OCI-LY1 (cell line): Measurements from ENCODE around the gene DRD4.

ENCODE experiments used
- H2AFZ ChIP-seq: fragments of 200-600 bp; sonication (generic), shearing (Covaris generic); 2 replicates; pipeline ENCODE4 v1.6.0; 2014; ENCODE audit warnings: antibody characterized with exemption, mild to moderate bottlenecking, low read length
- H3F3A ChIP-seq: fragments of 200-600 bp; sonication (generic), shearing (Covaris generic); 2 replicates; pipeline ENCODE4 v1.6.0; 2014; ENCODE audit warnings: mild to moderate bottlenecking, antibody characterized with exemption, low read length, moderate library complexity; ENCODE audit not compliant: insufficient read depth
- H3K27ac ChIP-seq: fragments of 200-600 bp; sonication (generic); 2 replicates; pipeline ENCODE4 v1.5.1; 2014; ENCODE audit warnings: low read length, mixed run types, mild to moderate bottlenecking, low read depth; ENCODE audit not compliant: poor library complexity, severe bottlenecking
- H3K27me3 ChIP-seq: fragments of 200-600 bp; sonication (generic); 2 replicates; pipeline ENCODE4 v1.6.0; 2014; ENCODE audit warnings: antibody characterized with exemption, mild to moderate bottlenecking, low read length, moderate library complexity; ENCODE audit not compliant: insufficient read depth
- H3K36me3 ChIP-seq: fragments of 200-600 bp; sonication (generic); 2 replicates; pipeline ENCODE4 v1.6.1; 2014; ENCODE audit warnings: mild to moderate bottlenecking, antibody characterized with exemption, low read length, moderate library complexity, mixed read lengths; ENCODE audit not compliant: insufficient read depth
- H3K4me1 ChIP-seq: fragments of 200-600 bp; sonication (generic); 2 replicates; pipeline ENCODE4 v1.5.1; 2014; ENCODE audit warnings: mild to moderate bottlenecking, low read length, moderate library complexity; ENCODE audit not compliant: insufficient read depth, severe bottlenecking
- H3K4me2 ChIP-seq: fragments of 200-600 bp; sonication (generic), shearing (Covaris generic); 2 replicates; pipeline ENCODE4 v1.6.1; 2014; ENCODE audit warnings: low read length
- H3K4me3 ChIP-seq: fragments of 200-600 bp; sonication (generic); 2 replicates; pipeline ENCODE4 v1.5.1; 2014; ENCODE audit warnings: low read length, low read depth, mild to moderate bottlenecking, mixed read lengths; ENCODE audit not compliant: poor library complexity, severe bottlenecking
- H3K79me2 ChIP-seq: fragments of 200-600 bp; shearing (Covaris generic); 2 replicates; pipeline ENCODE4 v1.6.1; 2016; ENCODE audit warnings: mixed run types, low read length, mixed read lengths; ENCODE audit not compliant: insufficient read depth
- H3K9ac ChIP-seq: fragments of 200-600 bp; sonication (generic), shearing (Covaris generic); 2 replicates; pipeline ENCODE4 v1.6.1; 2014; ENCODE audit warnings: mild to moderate bottlenecking, low read length, mixed read lengths
- H3K9me2 ChIP-seq: fragments of 200-600 bp; sonication (generic), shearing (Covaris generic); 2 replicates; pipeline ENCODE4 v1.6.1; 2014; ENCODE audit warnings: low read depth, mild to moderate bottlenecking, low read length, mixed read lengths
- H3K9me3 ChIP-seq: fragments of 200-600 bp; shearing (Covaris generic); 2 replicates; pipeline ENCODE4 v1.6.1; 2014; ENCODE audit warnings: low read length, mixed read lengths
- H4K20me1 ChIP-seq: fragments of 200-600 bp; sonication (generic), shearing (Covaris generic); 2 replicates; pipeline ENCODE4 v1.6.0; 2016; ENCODE audit warnings: mild to moderate bottlenecking, low read length; ENCODE audit not compliant: insufficient read depth
- EZH2 ChIP-seq: fragments of 200-600 bp; sonication (generic), shearing (Covaris generic); IDR thresholded peaks from 2 replicates; pipeline ENCODE4 v1.8.0; 2017; ENCODE audit warnings: borderline replicate concordance, mixed run types, mild to moderate bottlenecking, antibody characterized with exemption, low read length, moderate library complexity, mixed read lengths
- TF ChIP-seq, protein P1 (sequence below): fragments of 200-600 bp; sonication (generic), shearing (Covaris generic); IDR thresholded peaks from 2 replicates; pipeline ENCODE4 v1.5.1; 2017; ENCODE audit warnings: mild to moderate bottlenecking, antibody characterized with exemption, low read length, moderate library complexity, mixed read lengths

Gene DRD4

DNA sequence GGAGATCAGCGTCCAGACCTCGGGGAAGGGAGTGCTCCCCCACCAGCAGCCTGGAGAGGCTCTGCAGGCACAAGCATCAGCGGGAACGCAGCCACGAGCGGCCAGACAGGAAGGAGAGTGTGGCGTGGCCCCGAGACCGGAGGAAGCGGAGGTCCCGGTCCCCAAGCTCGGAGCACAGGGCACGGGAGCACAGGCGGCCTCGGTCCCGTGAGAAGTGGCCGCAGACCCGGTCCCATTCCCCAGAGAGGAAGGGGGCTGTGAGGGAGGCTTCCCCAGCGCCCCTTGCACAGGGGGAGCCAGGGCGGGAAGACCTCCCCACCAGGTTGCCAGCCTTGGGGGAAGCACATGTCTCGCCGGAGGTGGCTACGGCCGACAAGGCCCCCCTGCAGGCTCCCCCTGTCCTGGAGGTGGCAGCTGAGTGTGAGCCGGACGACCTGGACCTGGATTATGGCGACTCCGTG is 28.2 kb upstream of the DRD4 start:
- H3F3A ChIP-seq: no peaks in the 10 kb centered on the region
- no peaks in the 10 kb centered on the region for H3K79me2 ChIP-seq
- peaks cover 10% of the 10 kb centered on the region for H3K4me1 ChIP-seq
- H3K27me3 ChIP-seq: no peaks in the 10 kb centered on the region
- H3K9me2 ChIP-seq: no peaks in the 10 kb centered on the region
- H3K27ac ChIP-seq: no peak overlapping the region
- TF ChIP-seq EZH2: no peak
- TF ChIP-seq, protein P1, sequence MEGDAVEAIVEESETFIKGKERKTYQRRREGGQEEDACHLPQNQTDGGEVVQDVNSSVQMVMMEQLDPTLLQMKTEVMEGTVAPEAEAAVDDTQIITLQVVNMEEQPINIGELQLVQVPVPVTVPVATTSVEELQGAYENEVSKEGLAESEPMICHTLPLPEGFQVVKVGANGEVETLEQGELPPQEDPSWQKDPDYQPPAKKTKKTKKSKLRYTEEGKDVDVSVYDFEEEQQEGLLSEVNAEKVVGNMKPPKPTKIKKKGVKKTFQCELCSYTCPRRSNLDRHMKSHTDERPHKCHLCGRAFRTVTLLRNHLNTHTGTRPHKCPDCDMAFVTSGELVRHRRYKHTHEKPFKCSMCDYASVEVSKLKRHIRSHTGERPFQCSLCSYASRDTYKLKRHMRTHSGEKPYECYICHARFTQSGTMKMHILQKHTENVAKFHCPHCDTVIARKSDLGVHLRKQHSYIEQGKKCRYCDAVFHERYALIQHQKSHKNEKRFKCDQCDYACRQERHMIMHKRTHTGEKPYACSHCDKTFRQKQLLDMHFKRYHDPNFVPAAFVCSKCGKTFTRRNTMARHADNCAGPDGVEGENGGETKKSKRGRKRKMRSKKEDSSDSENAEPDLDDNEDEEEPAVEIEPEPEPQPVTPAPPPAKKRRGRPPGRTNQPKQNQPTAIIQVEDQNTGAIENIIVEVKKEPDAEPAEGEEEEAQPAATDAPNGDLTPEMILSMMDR: no peak
- H3K4me3 ChIP-seq: no peak overlapping the region
- H3K9me3 ChIP-seq: no peaks in the 10 kb centered on the region
- H3K4me2 ChIP-seq: no peak overlapping the region
- no peaks in the 10 kb centered on the region for H4K20me1 ChIP-seq
- no peak overlapping the region for H3K9ac ChIP-seq
- no peak overlapping the region for H2AFZ ChIP-seq
- H3K36me3 ChIP-seq: peaks cover 93% of the 10 kb centered on the region

GRCh38 chr11:609341-609811 is 27.7 kb upstream of the DRD4 start:
- Histone ChIP-seq H3K4me1 (peaks cover 14% of the 10 kb centered on the region), H3K9me2 (no peaks in the 10 kb centered on the region), H3K9me3 (no peaks in the 10 kb centered on the region), H3K4me3 (no peak overlapping the region), H3K27ac (no peak overlapping the region), H3K9ac (no peak overlapping the region), H4K20me1 (no peaks in the 10 kb centered on the region), H3F3A (no peaks in the 10 kb centered on the region), H3K36me3 (peaks cover 88% of the 10 kb centered on the region), H3K4me2 (no peak overlapping the region), H3K27me3 (no peaks in the 10 kb centered on the region), H3K79me2 (no peaks in the 10 kb centered on the region), H2AFZ (no peak overlapping the region)
- TF ChIP-seq, protein P1: no peak
- TF ChIP-seq EZH2: no peak

GRCh38 chr11:610146-610801 is 26.8 kb upstream of the DRD4 start:
- no peaks in the 10 kb centered on the region for H3K9me2 ChIP-seq
- no peaks in the 10 kb centered on the region for H3F3A ChIP-seq
- peaks cover 79% of the 10 kb centered on the region for H3K36me3 ChIP-seq
- H4K20me1 ChIP-seq: no peaks in the 10 kb centered on the region
- no peak overlapping the region for H3K4me3 ChIP-seq
- H3K9me3 ChIP-seq: no peaks in the 10 kb centered on the region
- no peak overlapping the region for H3K9ac ChIP-seq
- H3K27ac ChIP-seq: no peak overlapping the region
- no peak for TF ChIP-seq EZH2
- TF ChIP-seq, protein P1: no peak
- H3K79me2 ChIP-seq: no peaks in the 10 kb centered on the region
- H3K27me3 ChIP-seq: no peaks in the 10 kb centered on the region
- no peak overlapping the region for H3K4me2 ChIP-seq
- no peak overlapping the region for H2AFZ ChIP-seq
- H3K4me1 ChIP-seq: peaks cover 23% of the 10 kb centered on the region
